Left lung (tissue), 10 donors: ENCODE data around the gene COL19A1. TPM values are rescaled to one million over a fixed set of nuclear protein-coding genes. Genes with fewer than 3 reads are reported as not detected.

Source experiments
- ATAC-seq: fragments of 200-7000 bp; cut with Tn5 transposase; one replicate; pipeline ENCODE4 v1.9.1; 2020; ENCODE audit warnings: moderate library complexity
- DNase-seq, 4 donors: peaks; one replicate each; pipeline ENCODE4 v3.0.0-alpha.2; 2013 to 2020
- H3K27ac ChIP-seq, 2 donors: fragments of 200-600 bp; sonication (generic) in 1 of 2; one replicate each; pipeline versions ENCODE4 v1.5.0 to v1.8.0; 2020 to 2021
- H3K27me3 ChIP-seq, 2 donors: fragments of 200-600 bp; sonication (generic) in 1 of 2; one replicate each; pipeline versions ENCODE4 v1.5.0 to v1.8.0; 2020 to 2021
- H3K36me3 ChIP-seq, 2 donors: fragments of 200-600 bp; sonication (generic) in 1 of 2; one replicate each; pipeline versions ENCODE4 v1.5.0 to v1.8.0; 2020 to 2021
- H3K4me1 ChIP-seq, 2 donors: fragments of 200-600 bp; one replicate each; pipeline ENCODE4 v1.8.0; 2021
- H3K4me3 ChIP-seq, 2 donors: fragments of 200-600 bp; sonication (generic) in 1 of 2; one replicate each; pipeline versions ENCODE4 v1.5.0 to v1.8.0; 2020 to 2021; ENCODE audit warnings: mild to moderate bottlenecking in 1 of 2
- H3K9me3 ChIP-seq, 2 donors: fragments of 200-600 bp; sonication (generic) in 1 of 2; one replicate each; pipeline versions ENCODE4 v1.5.0 to v1.8.0; 2020 to 2021
- CTCF ChIP-seq, 2 donors: fragments of 200-600 bp; sonication (generic) in 1 of 2; IDR thresholded peaks; one replicate each; pipeline versions ENCODE4 v1.5.0 to v1.8.0; 2021; ENCODE audit warnings: antibody characterized with exemption in 2 of 2
- intact Hi-C, 2 donors: fragments of 100-400 bp; cut with DNase I; formaldehyde crosslinking; loops; one replicate each; pipeline versions ENCODE4 v1.11.2 to v1.14.2; 2022
- polyA plus RNA-seq, 6 donors: library from polyadenylated mRNA; unstranded; fragments of 120-200 nt; gene quantifications; one replicate each; pipeline ENCODE4 v1.2.1, GENCODE V29; 2013; ENCODE audit not compliant: insufficient read length in 6 of 6
- total RNA-seq, 2 donors: library from RNA; stranded (reverse); fragmentation: NEBNext Ultra II Directional; extraction: Animal tissue kit (Norgen Biotek cat#: 25700); gene quantifications; one replicate each; pipeline ENCODE4 v1.2.1, GENCODE V29; 2021
- donor health status: DM: no; HTN: yes; CAD: no.
- donor health status: DM: no; HTN: no; CAD: no.

Gene COL19A1
- total and polyA plus RNA-seq, 8 donors, result 0.10 to 0.77 (median 0.70) TPM

GRCh38 chr6:70107852-70108629 lies 241.7 kb downstream of the COL19A1 start:
- TF ChIP-seq CTCF (IDR thresholded peaks at IDR 0.05), result peak; percentile 29 to 72
- H3K36me3 ChIP-seq, result no peaks in the 10 kb centered on the region
- intact Hi-C loops, result loop anchor here in 1 of 2 donors (10.0 kb wide), 1 partner anchor 273 kb away; no protein-coding TSS in a partner anchor
- ATAC-seq (peak; percentile 58), DNase-seq (peak in 2 of 4 donors; percentile 57 to 75)
- H3K4me3 ChIP-seq, result no peak overlapping the region
- no peak overlapping the region for H3K27ac ChIP-seq
- no peaks in the 10 kb centered on the region for H3K4me1 ChIP-seq
- H3K9me3 ChIP-seq, result no peaks in the 10 kb centered on the region
- no peaks in the 10 kb centered on the region for H3K27me3 ChIP-seq

DNA sequence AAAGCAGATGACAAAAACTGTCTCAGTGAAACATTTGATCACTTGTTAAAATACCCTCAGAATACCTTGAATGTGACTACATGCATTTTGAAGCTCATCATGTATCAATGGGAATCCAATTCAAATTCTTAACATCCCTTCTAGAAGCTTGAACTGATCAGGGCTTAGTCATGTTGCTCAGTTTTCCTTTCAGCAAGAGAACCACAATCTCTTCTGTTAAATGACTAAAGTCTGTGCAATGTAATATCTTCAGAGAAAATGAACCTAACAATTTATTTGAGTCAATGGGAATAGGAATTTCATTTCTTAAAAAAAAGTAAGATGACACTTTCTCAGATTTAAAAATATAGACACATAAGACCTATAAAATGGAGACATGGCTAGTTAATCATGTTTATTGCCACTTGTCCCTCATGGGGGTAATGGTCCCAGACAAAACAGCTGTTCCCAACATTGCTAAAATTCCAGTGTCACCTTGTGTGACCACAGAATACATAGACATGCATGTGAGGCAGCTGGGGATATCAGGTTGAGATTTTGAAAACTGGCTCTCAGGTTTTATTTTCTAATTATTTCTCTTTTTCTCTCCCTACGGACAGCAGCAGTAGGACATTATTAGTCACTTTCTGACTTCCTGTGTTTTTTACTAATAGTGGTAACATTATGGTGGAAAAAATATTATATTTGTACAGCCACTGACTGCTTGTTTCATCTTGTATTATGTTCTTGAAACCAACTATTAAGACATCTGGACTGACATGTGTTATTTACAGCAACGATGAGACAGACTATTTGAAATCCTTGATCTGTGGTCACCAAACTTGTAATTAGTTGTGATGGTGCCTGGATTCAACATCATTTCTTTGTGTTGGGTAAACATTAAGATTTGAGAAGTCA lies 244.0 kb downstream of the COL19A1 start:
- DNase-seq, result no peak
- Histone ChIP-seq H3K9me3 (no peaks in the 10 kb centered on the region), H3K36me3 (no peaks in the 10 kb centered on the region), H3K4me3 (no peak overlapping the region), H3K27ac (no peak overlapping the region), H3K4me1 (no peaks in the 10 kb centered on the region), H3K27me3 (no peaks in the 10 kb centered on the region)
- no peak for TF ChIP-seq CTCF (IDR thresholded peaks at IDR 0.05)
- intact Hi-C loops, result no loop called here
- no peak for ATAC-seq

GRCh38 chr6:70111737-70112136 lies 245.4 kb downstream of the COL19A1 start:
- H3K36me3 ChIP-seq, result no peaks in the 10 kb centered on the region
- TF ChIP-seq CTCF (IDR thresholded peaks at IDR 0.05), result no peak
- intact Hi-C loops, result no loop called here
- DNase-seq (no peak), ATAC-seq (no peak)
- no peak overlapping the region for H3K27ac ChIP-seq
- H3K27me3 ChIP-seq, result no peaks in the 10 kb centered on the region
- H3K4me3 ChIP-seq, result no peak overlapping the region
- H3K9me3 ChIP-seq, result no peaks in the 10 kb centered on the region
- no peaks in the 10 kb centered on the region for H3K4me1 ChIP-seq

- no peak for DNase-seq
- Histone ChIP-seq H3K27me3 (no peaks in the 10 kb centered on the region), H3K9me3 (no peaks in the 10 kb centered on the region), H3K36me3 (no peaks in the 10 kb centered on the region), H3K27ac (no peak overlapping the region), H3K4me1 (no peaks in the 10 kb centered on the region), H3K4me3 (no peak overlapping the region)
- no peak for TF ChIP-seq CTCF (IDR thresholded peaks at IDR 0.05)
- ATAC-seq, result no peak
- intact Hi-C loops, result no loop called here
These were observed 246.4 kb downstream of the COL19A1 start for GRCh38 chr6:70112716-70113115.

DNA sequence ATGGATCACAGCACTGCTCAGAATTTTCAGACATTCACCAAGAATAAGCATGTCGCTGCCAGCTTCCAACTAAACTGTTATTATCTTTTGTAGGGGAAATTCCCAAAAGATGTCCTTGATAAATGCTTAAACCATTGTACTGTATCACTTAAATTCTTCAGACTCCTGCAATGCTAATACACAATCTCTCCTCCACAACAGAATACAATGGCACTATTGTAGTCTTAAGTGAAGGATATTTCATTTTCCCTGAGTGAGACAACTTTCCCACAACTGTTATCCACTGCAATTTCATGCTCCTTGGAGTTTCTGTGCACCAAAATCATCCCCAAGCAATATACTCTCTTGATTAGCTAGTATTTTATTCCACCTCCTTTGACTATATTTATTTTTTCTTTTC lies 246.8 kb downstream of the COL19A1 start:
- ATAC-seq, result no peak
- intact Hi-C loops, result no loop called here
- H3K27ac ChIP-seq, result no peak overlapping the region

More for the DNA sequence above, 246.8 kb downstream of the COL19A1 start:
- DNase-seq, result no peak
- H3K4me3 ChIP-seq, result no peak overlapping the region
- no peak for TF ChIP-seq CTCF (IDR thresholded peaks at IDR 0.05)
- no peaks in the 10 kb centered on the region for H3K27me3 ChIP-seq
- H3K36me3 ChIP-seq, result no peaks in the 10 kb centered on the region
- no peaks in the 10 kb centered on the region for H3K4me1 ChIP-seq
- H3K9me3 ChIP-seq, result no peaks in the 10 kb centered on the region
